Mesothelial cell of epicardium (in vitro differentiated cells): ENCODE results near the gene QRICH1. TPM values are rescaled to one million over a fixed set of nuclear protein-coding genes. Genes with fewer than 3 reads are reported as not detected.

Experiments used
- DNase-seq, 2 experiments: peaks; one replicate each; pipeline ENCODE4 v3.0.0; 2021; ENCODE audit warnings: low spot score in 2 of 2; ENCODE audit not compliant: unreplicated experiment in 2 of 2
- H3K27ac Mint-ChIP-seq: 2 replicates; pipeline ENCODE4 v1.8.0; 2021; ENCODE audit warnings: mixed read lengths
- H3K27me3 Mint-ChIP-seq: 2 replicates; pipeline ENCODE4 v1.8.0; 2021; ENCODE audit warnings: low read depth, mixed read lengths
- H3K36me3 Mint-ChIP-seq: 2 replicates; pipeline ENCODE4 v1.8.0; 2021; ENCODE audit warnings: mixed read lengths
- H3K4me1 Mint-ChIP-seq: 2 replicates; pipeline ENCODE4 v1.8.0; 2021; ENCODE audit warnings: mixed read lengths
- H3K4me3 Mint-ChIP-seq: 2 replicates; pipeline ENCODE4 v1.8.0; 2021; ENCODE audit warnings: mild to moderate bottlenecking, moderate library complexity, mixed read lengths
- H3K9me3 Mint-ChIP-seq: 2 replicates; pipeline ENCODE4 v1.8.0; 2021; ENCODE audit warnings: mixed read lengths
- total RNA-seq: library from RNA; stranded (reverse); gene quantifications from 3 replicates; pipeline ENCODE4 v1.2.1, GENCODE V29; 2021
- TF ChIP-seq, protein P1 (sequence below): fragments of 200-600 bp; sonication (generic); IDR thresholded peaks from one replicate; pipeline ENCODE4 v1.5.0; 2021; ENCODE audit warnings: antibody characterized with exemption; ENCODE audit not compliant: unreplicated experiment

Gene QRICH1
- total RNA-seq, 1 donor from 2014 or later, result 130 TPM

DNA sequence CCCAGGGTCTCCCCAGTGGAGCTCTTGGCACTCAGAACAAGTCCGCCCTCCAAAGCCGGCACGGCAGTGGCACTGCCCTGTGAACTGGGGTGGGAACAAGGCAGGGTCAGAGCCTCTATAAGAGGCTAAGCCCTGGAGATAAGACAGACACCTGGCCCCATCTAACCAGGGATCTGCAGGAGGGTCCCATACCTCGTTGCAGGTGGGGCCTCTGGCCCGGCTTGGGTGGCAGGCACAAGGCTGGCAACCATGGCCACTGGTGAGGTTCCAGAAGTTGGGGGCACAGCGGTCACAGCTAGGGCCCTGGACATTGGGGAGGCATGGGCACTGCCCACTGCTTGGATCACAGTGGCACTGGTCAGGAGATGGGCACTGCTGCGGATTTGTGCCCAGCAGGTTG lies 30.3 kb upstream of the QRICH1 start:
- no peaks in the 10 kb centered on the region for H3K27me3 Mint-ChIP-seq
- H3K27ac Mint-ChIP-seq, result no peak overlapping the region
- TF ChIP-seq, protein P1, sequence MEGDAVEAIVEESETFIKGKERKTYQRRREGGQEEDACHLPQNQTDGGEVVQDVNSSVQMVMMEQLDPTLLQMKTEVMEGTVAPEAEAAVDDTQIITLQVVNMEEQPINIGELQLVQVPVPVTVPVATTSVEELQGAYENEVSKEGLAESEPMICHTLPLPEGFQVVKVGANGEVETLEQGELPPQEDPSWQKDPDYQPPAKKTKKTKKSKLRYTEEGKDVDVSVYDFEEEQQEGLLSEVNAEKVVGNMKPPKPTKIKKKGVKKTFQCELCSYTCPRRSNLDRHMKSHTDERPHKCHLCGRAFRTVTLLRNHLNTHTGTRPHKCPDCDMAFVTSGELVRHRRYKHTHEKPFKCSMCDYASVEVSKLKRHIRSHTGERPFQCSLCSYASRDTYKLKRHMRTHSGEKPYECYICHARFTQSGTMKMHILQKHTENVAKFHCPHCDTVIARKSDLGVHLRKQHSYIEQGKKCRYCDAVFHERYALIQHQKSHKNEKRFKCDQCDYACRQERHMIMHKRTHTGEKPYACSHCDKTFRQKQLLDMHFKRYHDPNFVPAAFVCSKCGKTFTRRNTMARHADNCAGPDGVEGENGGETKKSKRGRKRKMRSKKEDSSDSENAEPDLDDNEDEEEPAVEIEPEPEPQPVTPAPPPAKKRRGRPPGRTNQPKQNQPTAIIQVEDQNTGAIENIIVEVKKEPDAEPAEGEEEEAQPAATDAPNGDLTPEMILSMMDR, result no peak
- peaks cover 18% of the 10 kb centered on the region for H3K36me3 Mint-ChIP-seq
- H3K4me3 Mint-ChIP-seq, result no peak overlapping the region
- DNase-seq, result no peak
- H3K9me3 Mint-ChIP-seq, result no peaks in the 10 kb centered on the region
- peaks cover 8% of the 10 kb centered on the region for H3K4me1 Mint-ChIP-seq

DNA sequence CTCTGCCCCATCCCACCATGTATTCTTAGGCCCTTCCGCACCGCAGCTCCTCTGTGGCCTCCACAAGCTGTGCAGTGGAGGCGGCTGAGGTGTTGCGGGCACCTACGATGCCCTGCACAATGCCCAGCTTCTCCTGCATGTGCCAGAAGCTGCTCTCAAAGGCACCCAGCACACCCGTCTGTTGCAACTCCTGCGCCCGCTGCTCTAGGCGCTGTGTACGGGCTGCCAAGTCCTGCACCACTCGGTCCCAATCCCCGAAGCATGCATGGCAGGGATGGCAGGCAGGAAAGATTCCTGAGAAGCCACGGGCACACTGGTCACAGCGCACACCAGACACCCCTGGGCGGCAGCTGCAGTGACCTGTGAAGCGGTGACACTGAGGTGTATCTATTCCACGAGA lies 29.8 kb upstream of the QRICH1 start:
- peaks cover 11% of the 10 kb centered on the region for H3K4me1 Mint-ChIP-seq
- no peaks in the 10 kb centered on the region for H3K27me3 Mint-ChIP-seq
- no peak overlapping the region for H3K4me3 Mint-ChIP-seq
- H3K27ac Mint-ChIP-seq, result no peak overlapping the region
- no peak for DNase-seq
- TF ChIP-seq, protein P1, result no peak
- no peaks in the 10 kb centered on the region for H3K9me3 Mint-ChIP-seq
- H3K36me3 Mint-ChIP-seq, result peaks cover 19% of the 10 kb centered on the region

DNA sequence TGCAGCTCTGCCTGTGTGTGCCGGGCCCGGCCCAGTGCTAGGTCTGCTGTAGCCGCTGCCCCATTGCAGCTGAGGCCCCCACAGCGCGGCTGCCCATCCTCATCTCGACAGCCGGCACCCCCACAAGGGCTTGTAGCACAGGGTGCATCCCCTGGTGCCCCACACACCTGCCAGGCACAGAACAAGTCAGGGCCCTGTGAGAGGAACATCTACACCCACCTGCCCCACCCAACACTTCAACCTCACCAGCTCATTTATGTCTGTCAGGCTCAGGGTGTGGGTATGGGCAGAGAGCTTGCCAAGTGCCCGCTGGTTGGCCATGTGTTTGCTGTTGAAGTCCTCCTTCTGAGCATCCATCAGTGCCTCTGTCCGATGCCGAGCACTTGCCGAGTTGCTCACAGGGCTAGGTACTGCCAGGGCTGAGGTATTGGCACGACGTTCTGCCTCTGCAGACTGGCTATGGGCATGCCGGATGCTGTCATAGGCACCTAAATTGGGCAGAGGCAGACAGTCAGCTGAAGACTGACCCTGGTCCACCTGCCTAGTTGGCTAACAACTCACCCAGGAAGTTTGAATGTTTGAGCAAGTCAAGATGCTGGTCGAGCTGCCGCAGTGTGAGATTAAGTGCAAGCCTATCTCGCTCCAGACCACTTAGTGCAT lies 29.1 kb upstream of the QRICH1 start:
- Mint-ChIP-seq H3K27me3 (no peaks in the 10 kb centered on the region), H3K36me3 (peaks cover 15% of the 10 kb centered on the region), H3K27ac (no peak overlapping the region), H3K9me3 (no peaks in the 10 kb centered on the region), H3K4me3 (no peak overlapping the region), H3K4me1 (peaks cover 11% of the 10 kb centered on the region)
- TF ChIP-seq, protein P1, result no peak
- no peak for DNase-seq

DNA sequence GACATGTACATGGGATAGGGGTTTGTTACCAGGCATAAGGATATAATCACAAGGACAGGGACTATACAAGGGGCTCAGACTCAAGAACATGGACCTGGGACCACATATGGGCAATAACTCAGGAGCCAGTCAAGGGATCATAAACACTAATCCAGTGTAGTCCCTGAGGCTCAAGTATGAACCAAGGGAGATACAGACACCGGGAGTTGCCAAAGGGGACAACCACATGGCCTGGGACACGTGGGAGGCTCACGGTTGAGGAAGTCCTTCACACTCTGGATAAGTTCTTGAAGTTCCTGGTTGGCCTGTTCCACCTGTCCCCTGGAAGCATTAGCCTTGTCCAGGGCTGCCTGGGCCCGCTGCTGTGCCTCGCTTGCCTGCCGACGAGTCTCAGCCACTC lies 28.6 kb upstream of the QRICH1 start:
- DNase-seq, result no peak
- H3K36me3 Mint-ChIP-seq, result peaks cover 14% of the 10 kb centered on the region
- TF ChIP-seq, protein P1, result no peak
- H3K9me3 Mint-ChIP-seq, result no peaks in the 10 kb centered on the region
- H3K4me1 Mint-ChIP-seq, result peaks cover 11% of the 10 kb centered on the region
- H3K27me3 Mint-ChIP-seq, result no peaks in the 10 kb centered on the region
- peak overlapping the region; percentile 89 for H3K27ac Mint-ChIP-seq
- H3K4me3 Mint-ChIP-seq, result peak overlapping the region; percentile 39

DNA sequence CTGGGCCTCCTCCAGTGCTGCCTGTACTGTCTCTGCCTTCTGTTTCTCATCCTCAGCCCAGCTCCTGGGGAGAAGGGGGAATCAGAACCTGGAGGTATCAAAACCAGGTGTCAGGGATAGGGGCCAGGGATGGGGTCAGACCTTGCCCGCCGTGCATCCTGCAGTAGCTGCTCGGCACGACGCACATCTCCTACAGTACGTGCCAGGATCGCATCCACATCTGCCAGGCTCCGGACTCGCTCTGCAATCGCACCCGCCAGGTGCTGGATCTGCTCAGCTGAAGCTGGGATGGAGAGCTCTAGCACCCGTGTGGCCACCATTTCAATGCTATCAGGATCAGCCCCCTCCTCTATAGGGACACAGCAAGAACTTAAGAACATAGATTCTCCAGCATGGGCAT lies 28.2 kb upstream of the QRICH1 start:
- H3K4me1 Mint-ChIP-seq, result peaks cover 11% of the 10 kb centered on the region
- H3K9me3 Mint-ChIP-seq, result no peaks in the 10 kb centered on the region
- TF ChIP-seq, protein P1, result no peak
- no peak for DNase-seq
- peak overlapping the region; percentile 89 for H3K27ac Mint-ChIP-seq
- H3K36me3 Mint-ChIP-seq, result peaks cover 14% of the 10 kb centered on the region
- peak overlapping the region; percentile 39 for H3K4me3 Mint-ChIP-seq
- no peaks in the 10 kb centered on the region for H3K27me3 Mint-ChIP-seq
